GM12891 (cell line): ENCODE results near the gene MCTP1.

Experiments used
- PAX5 ChIP-seq: IDR thresholded peaks from 2 replicates; pipeline ENCODE4 v1.6.1; 2011; ENCODE audit warnings: low read length, moderate library complexity, mild to moderate bottlenecking; ENCODE audit not compliant: insufficient read depth, severe bottlenecking
- POLR2A ChIP-seq: IDR thresholded peaks from 2 replicates; pipeline ENCODE4 v1.6.1; 2011; ENCODE audit warnings: low read depth, low read length, control low read depth
- POLR2AphosphoS5 ChIP-seq: IDR thresholded peaks from 2 replicates; pipeline ENCODE4 v1.6.1; 2011; ENCODE audit warnings: low read depth, low read length, control low read depth
- POU2F2 ChIP-seq: IDR thresholded peaks from 2 replicates; pipeline ENCODE4 v1.6.1; 2011; ENCODE audit warnings: low read depth, mild to moderate bottlenecking, control low read depth, low read length, moderate library complexity
- SPI1 ChIP-seq: IDR thresholded peaks from 2 replicates; pipeline ENCODE4 v1.6.1; 2011; ENCODE audit warnings: low read depth, low read length, control low read depth
- TAF1 ChIP-seq: IDR thresholded peaks from 2 replicates; pipeline ENCODE4 v1.6.1; 2011; ENCODE audit warnings: low read depth, low read length, control low read depth

GRCh38 chr5:95105638-95106037, 179.3 kb downstream of the MCTP1 start:
- TF ChIP-seq POLR2A (no peak), POLR2AphosphoS5 (no peak), SPI1 (no peak), TAF1 (no peak), POU2F2 (no peak), PAX5 (no peak)
